ENCODE measurements around the gene CDX2.

Gene CDX2

GRCh38 chr13:27928805-27929753, 40.0 kb downstream of the CDX2 start:
- DNase-seq (ENCODE audit: low spot score): no peak

GRCh38 chr13:27928353-27928804, 40.7 kb downstream of the CDX2 start:
- DNase-seq (ENCODE audit: low spot score): no peak

GRCh38 chr13:27927444-27928352, 41.4 kb downstream of the CDX2 start:
- no peak for DNase-seq (ENCODE audit: low spot score)

- DNase-seq (ENCODE audit: low spot score): no peak
Measured at GRCh38 chr13:27926644-27927434, 42.3 kb downstream of the CDX2 start.

- DNase-seq (ENCODE audit: low spot score): no peak
Measured at GRCh38 chr13:27925220-27925991, 43.7 kb downstream of the CDX2 start.

GRCh38 chr13:27924529-27925141, 44.5 kb downstream of the CDX2 start:
- DNase-seq (ENCODE audit: low spot score): no peak

- no peak for DNase-seq (ENCODE audit: low spot score)
Measured at GRCh38 chr13:27923794-27924528, 45.2 kb downstream of the CDX2 start.

- DNase-seq (ENCODE audit: low spot score): no peak
Measured at GRCh38 chr13:27922883-27923612, 46.1 kb downstream of the CDX2 start.

- DNase-seq (ENCODE audit: low spot score): no peak
Measured at GRCh38 chr13:27921961-27922882, 46.9 kb downstream of the CDX2 start.

GRCh38 chr13:27921421-27921960, 47.6 kb downstream of the CDX2 start:
- no peak for DNase-seq (ENCODE audit: low spot score)

GRCh38 chr13:27920677-27921420, 48.3 kb downstream of the CDX2 start:
- no peak for DNase-seq (ENCODE audit: low spot score)

GRCh38 chr13:27919934-27920676, 49.0 kb downstream of the CDX2 start, which contains the start of gene PDX1:
TSS of gene PDX1 (plus strand) at chr13:27920000. CDS start at chr13:27920139, 139 bp downstream.
- no peak for DNase-seq (ENCODE audit: low spot score)

GRCh38 chr13:27919659-27919933, 49.5 kb downstream of the CDX2 start:
- peak; percentile 4 for DNase-seq (ENCODE audit: low spot score)

- no peak for DNase-seq (ENCODE audit: low spot score)
Measured at GRCh38 chr13:27918918-27919658, 50.0 kb downstream of the CDX2 start.

- DNase-seq (ENCODE audit: low spot score): no peak
Measured at GRCh38 chr13:27918041-27918917, 50.8 kb downstream of the CDX2 start.
